GM20431 (cell line): ENCODE data around the gene WAC.

Source experiments
- in situ Hi-C: fragments of 300-500 bp; cut with MseI, MboI; formaldehyde crosslinking; loops from one replicate; pipeline ENCODE4 v1.15.0; 2020; ENCODE audit warnings: low sequenced_read_pairs; ENCODE audit not compliant: unreplicated experiment

Gene WAC

GRCh38 chr10:28661035-28661434 is 128.1 kb downstream of the WAC start:
- in situ Hi-C loops: loop anchor here (10.0 to 25.0 kb wide), 2 partner anchors 454 to 651 kb away; no protein-coding TSS in a partner anchor

- in situ Hi-C loops: loop anchor here (10.0 to 25.0 kb wide), 2 partner anchors 451 to 649 kb away; no protein-coding TSS in a partner anchor
These were observed 130.9 kb downstream of the WAC start for GRCh38 chr10:28663576-28664368.

GRCh38 chr10:28664369-28664740 is 131.4 kb downstream of the WAC start:
- in situ Hi-C loops: loop anchor here (10.0 to 25.0 kb wide), 2 partner anchors 450 to 648 kb away; no protein-coding TSS in a partner anchor

GRCh38 chr10:28666751-28667467 is 134.0 kb downstream of the WAC start:
- in situ Hi-C loops: loop anchor here (10.0 to 25.0 kb wide), 2 partner anchors 448 to 645 kb away; no protein-coding TSS in a partner anchor

GRCh38 chr10:28668363-28669226 is 135.7 kb downstream of the WAC start:
- in situ Hi-C loops: loop anchor here (10.0 to 25.0 kb wide), 2 partner anchors 446 to 644 kb away; no protein-coding TSS in a partner anchor

GRCh38 chr10:28669227-28670173 is 136.6 kb downstream of the WAC start:
- in situ Hi-C loops: loop anchor here (10.0 to 25.0 kb wide), 3 partner anchors 325 to 643 kb away; no protein-coding TSS in a partner anchor
